Stomach (tissue), 9 donors: Measurements from ENCODE around the gene MFAP4. TPM values are rescaled to one million over a fixed set of nuclear protein-coding genes. Genes with fewer than 3 reads are reported as not detected.

ENCODE experiments used
- DNase-seq, 2 donors: peaks; one replicate each; pipeline versions ENCODE4 v3.0.0 to v3.0.0-alpha.2; 2013 to 2019
- H3K27ac ChIP-seq, 5 donors: fragments of 200-600 bp in 4 of 5; sonication (generic) in 4 of 5; one replicate each; pipeline ENCODE4 v1.5.1; 2013 to 2019; ENCODE audit warnings: mild to moderate bottlenecking in 1 of 5, moderate library complexity in 1 of 5
- H3K27me3 ChIP-seq, 3 donors: fragments of 200-600 bp; sonication (generic); one replicate each; pipeline ENCODE4 v1.5.1; 2017 to 2019; ENCODE audit warnings: mixed run types in 1 of 3
- H3K36me3 ChIP-seq, 4 donors: fragments of 200-600 bp; sonication (generic); 1 replicate in 3 of 4; 2 replicates in 1 of 4; pipeline ENCODE4 v1.5.1; 2016 to 2019
- H3K4me1 ChIP-seq, 4 donors: fragments of 200-600 bp; sonication (generic); one replicate each; pipeline ENCODE4 v1.5.1; 2016 to 2019
- H3K4me3 ChIP-seq, 4 donors: fragments of 200-600 bp; sonication (generic) in 3 of 4; one replicate each; pipeline ENCODE4 v1.5.1; 2016 to 2019; ENCODE audit warnings: mild to moderate bottlenecking in 1 of 4
- H3K9me3 ChIP-seq, 4 donors: fragments of 200-600 bp; sonication (generic); one replicate each; pipeline ENCODE4 v1.5.1; 2016 to 2019
- EP300 ChIP-seq: sonication (generic); formaldehyde crosslinking; IDR thresholded peaks from one replicate; pipeline ENCODE4 v1.6.1; 2017; ENCODE audit warnings: antibody characterized with exemption
- POLR2A ChIP-seq, 4 donors: fragments of 450-650 bp; IDR thresholded peaks; one replicate each; pipeline ENCODE4 v1.6.1; 2016; ENCODE audit warnings: antibody characterized with exemption in 4 of 4, control low read depth in 2 of 4, mild to moderate bottlenecking in 1 of 4, moderate library complexity in 1 of 4
- POLR2AphosphoS5 ChIP-seq, 3 donors: sonication (generic); formaldehyde crosslinking; IDR thresholded peaks; one replicate each; pipeline ENCODE4 v1.6.1; 2016; ENCODE audit warnings: antibody characterized with exemption in 3 of 3
- whole genome bisulfite sequencing, 5 donors: extraction: QIAGEN DNeasy Blood & Tissue Kit in 3 of 5; methylation state at CpG; one replicate each; pipeline versions ENCODE4 v1.1.5 to v1.1.7; 2013 to 2018; 5-methylcytosine and 5-hydroxymethylcytosine counted together
- intact Hi-C: fragments of 100-400 bp; cut with DNase I; formaldehyde crosslinking; loops from one replicate; pipeline ENCODE4 v1.15.1; 2023; ENCODE audit warnings: low total_unique reads
- polyA plus RNA-seq, 3 donors: library from polyadenylated mRNA; stranded (reverse); fragments of 200-250 nt; gene quantifications; one replicate each; pipeline ENCODE4 v1.2.3, GENCODE V29; 2013
- total RNA-seq, 5 donors: library from RNA; depleted of rRNA; stranded (reverse); fragments of >200 nt; gene quantifications; one replicate each; pipeline versions ENCODE4 v1.1.0 to v1.2.3, GENCODE V29; 2014 to 2016
- TF ChIP-seq, protein P1 (sequence below), 7 experiments: fragments of 450-650 bp in 4 of 7; fragments of 200-600 bp in 3 of 7; sonication (generic) in 3 of 7; IDR thresholded peaks; one replicate each; pipeline ENCODE4 v1.5.1; 2016 to 2019; ENCODE audit warnings: antibody characterized with exemption in 7 of 7, control low read depth in 2 of 7, mild to moderate bottlenecking in 1 of 7
- donor health status: healthy with polysubstance abuse.
- donor health status: Bipolar disorder and iron deficiency.
- donor health status: healthy.

Gene MFAP4
- total and polyA plus RNA-seq, 8 donors = 29.3 to 125 (median 55.4) TPM

GRCh38 chr17:19392303-19392702 is 5.3 kb upstream of the MFAP4 start:
- TF ChIP-seq, protein P1, sequence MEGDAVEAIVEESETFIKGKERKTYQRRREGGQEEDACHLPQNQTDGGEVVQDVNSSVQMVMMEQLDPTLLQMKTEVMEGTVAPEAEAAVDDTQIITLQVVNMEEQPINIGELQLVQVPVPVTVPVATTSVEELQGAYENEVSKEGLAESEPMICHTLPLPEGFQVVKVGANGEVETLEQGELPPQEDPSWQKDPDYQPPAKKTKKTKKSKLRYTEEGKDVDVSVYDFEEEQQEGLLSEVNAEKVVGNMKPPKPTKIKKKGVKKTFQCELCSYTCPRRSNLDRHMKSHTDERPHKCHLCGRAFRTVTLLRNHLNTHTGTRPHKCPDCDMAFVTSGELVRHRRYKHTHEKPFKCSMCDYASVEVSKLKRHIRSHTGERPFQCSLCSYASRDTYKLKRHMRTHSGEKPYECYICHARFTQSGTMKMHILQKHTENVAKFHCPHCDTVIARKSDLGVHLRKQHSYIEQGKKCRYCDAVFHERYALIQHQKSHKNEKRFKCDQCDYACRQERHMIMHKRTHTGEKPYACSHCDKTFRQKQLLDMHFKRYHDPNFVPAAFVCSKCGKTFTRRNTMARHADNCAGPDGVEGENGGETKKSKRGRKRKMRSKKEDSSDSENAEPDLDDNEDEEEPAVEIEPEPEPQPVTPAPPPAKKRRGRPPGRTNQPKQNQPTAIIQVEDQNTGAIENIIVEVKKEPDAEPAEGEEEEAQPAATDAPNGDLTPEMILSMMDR (IDR thresholded peaks at IDR 0.05) = no peak
- TF ChIP-seq POLR2A (IDR thresholded peaks at IDR 0.05) (no peak), EP300 (no peak), POLR2AphosphoS5 (IDR thresholded peaks at IDR 0.05) (no peak)
- Histone ChIP-seq H3K9me3 (no peaks in the 10 kb centered on the region), H3K4me1 (peaks cover 13 to 41% (median 23%) of the 10 kb centered on the region in 4 donors), H3K4me3 (no peak overlapping the region), H3K36me3 (no peaks in the 10 kb centered on the region), H3K27me3 (no peaks in the 10 kb centered on the region), H3K27ac (peak overlapping the region in 1 of 5 donors; percentile 24)
- no peak for DNase-seq
- WGBS, 5 donors = 65 to 86% (median 75%) methylated on average over 7 of the region's 7 CpGs
- intact Hi-C loops = no loop called here

GRCh38 chr17:19391432-19391831 is 4.4 kb upstream of the MFAP4 start:
- H3K27me3 ChIP-seq = no peaks in the 10 kb centered on the region
- no peak for DNase-seq
- H3K27ac ChIP-seq = no peak overlapping the region
- no peaks in the 10 kb centered on the region for H3K36me3 ChIP-seq
- no peaks in the 10 kb centered on the region for H3K9me3 ChIP-seq
- no peak overlapping the region for H3K4me3 ChIP-seq
- peaks cover 22 to 50% (median 31%) of the 10 kb centered on the region in 4 donors for H3K4me1 ChIP-seq
- TF ChIP-seq POLR2A (IDR thresholded peaks at IDR 0.05) (no peak), POLR2AphosphoS5 (IDR thresholded peaks at IDR 0.05) (no peak)
- TF ChIP-seq, protein P1 (IDR thresholded peaks at IDR 0.05) = no peak
- intact Hi-C loops = no loop called here
- 79 to 91% (median 84%) methylated on average over 7 of the region's 7 CpGs for WGBS, 5 donors

- no peak for DNase-seq
- intact Hi-C loops = no loop called here
- no peak for TF ChIP-seq POLR2A (IDR thresholded peaks at IDR 0.05)
- TF ChIP-seq EP300 = no peak
- no peak for TF ChIP-seq POLR2AphosphoS5 (IDR thresholded peaks at IDR 0.05)
- TF ChIP-seq, protein P1 (IDR thresholded peaks at IDR 0.05) = no peak
Measured at GRCh38 chr17:19390951-19391350, 4.0 kb upstream of the MFAP4 start.

DNA sequence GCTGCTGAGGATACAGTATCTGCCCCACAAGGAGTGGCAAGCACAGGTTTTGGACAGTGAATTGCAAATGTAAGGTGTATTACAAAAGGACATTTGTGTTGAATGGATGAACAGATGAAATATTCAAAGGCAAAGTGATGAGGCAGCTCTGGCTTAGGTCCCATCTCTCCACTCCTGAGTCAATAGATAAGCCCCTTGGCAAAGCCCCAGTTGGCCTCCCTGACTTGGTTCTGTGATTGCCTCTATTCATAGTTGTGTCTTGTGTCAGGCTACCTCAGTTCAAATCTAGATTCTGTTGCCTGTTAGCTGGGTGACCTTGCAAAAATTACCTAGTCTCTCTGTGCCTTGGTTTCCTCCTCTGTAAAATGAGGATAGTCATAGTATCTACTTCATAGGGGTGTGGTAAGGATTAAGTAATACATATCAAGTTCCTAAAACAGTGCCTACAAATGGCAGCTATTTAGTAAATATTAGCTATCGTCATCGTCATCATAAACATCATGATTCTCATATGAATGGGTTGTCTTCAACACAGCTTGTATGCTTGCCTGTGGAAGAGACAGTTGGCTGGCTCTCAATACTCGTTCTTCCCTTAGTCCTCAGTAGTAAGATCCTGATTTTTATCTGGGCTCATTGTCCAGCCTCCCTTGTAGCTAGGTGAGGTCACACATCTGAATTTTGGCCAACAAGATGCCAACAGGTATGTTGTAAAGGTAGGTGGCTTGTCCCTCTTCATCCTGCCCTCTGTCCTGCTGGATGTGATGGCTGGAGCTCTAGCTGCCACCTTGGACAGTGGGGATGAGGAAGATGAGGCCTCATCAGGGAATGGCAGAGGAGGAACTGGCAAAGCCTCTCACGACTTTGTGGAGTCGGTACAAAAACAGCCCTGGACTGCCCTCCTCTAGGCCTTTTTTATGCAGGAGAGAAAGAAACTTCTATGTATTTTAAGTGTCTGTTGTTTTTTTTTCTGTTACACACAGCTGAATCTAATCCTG is 2.1 kb upstream of the MFAP4 start:
- no peaks in the 10 kb centered on the region for H3K9me3 ChIP-seq
- peaks cover 2 to 16% (median 8%) of the 10 kb centered on the region in 4 donors for H3K36me3 ChIP-seq
- peaks cover 46 to 73% (median 53%) of the 10 kb centered on the region in 4 donors for H3K4me1 ChIP-seq
- DNase-seq = no peak
- 66 to 85% (median 69%) methylated on average over 5 of the region's 5 CpGs for WGBS, 5 donors
- no peak for TF ChIP-seq POLR2A (IDR thresholded peaks at IDR 0.05)
- TF ChIP-seq, protein P1 (IDR thresholded peaks at IDR 0.05) = no peak
- no peak for TF ChIP-seq EP300
- TF ChIP-seq POLR2AphosphoS5 (IDR thresholded peaks at IDR 0.05) = no peak
- peak overlapping the region; percentile 23 to 94 (median 89) for H3K27ac ChIP-seq
- H3K27me3 ChIP-seq = no peaks in the 10 kb centered on the region
- no peak overlapping the region for H3K4me3 ChIP-seq
- intact Hi-C loops = no loop called here

More at GRCh38 chr17:19390951-19391350, 4.0 kb upstream of the MFAP4 start:
- Histone ChIP-seq H3K4me1 (peaks cover 27 to 54% (median 34%) of the 10 kb centered on the region in 4 donors), H3K36me3 (no peaks in the 10 kb centered on the region), H3K9me3 (no peaks in the 10 kb centered on the region), H3K27me3 (no peaks in the 10 kb centered on the region), H3K4me3 (no peak overlapping the region), H3K27ac (no peak overlapping the region)
- 64 to 81% (median 71%) methylated on average over 2 of the region's 2 CpGs for WGBS, 5 donors
